ENCODE results near the gene DSTN.
A peak's percentile ranks its signal among the peaks of the same experiment; 100 is the strongest.

The DSTN gene

DNA sequence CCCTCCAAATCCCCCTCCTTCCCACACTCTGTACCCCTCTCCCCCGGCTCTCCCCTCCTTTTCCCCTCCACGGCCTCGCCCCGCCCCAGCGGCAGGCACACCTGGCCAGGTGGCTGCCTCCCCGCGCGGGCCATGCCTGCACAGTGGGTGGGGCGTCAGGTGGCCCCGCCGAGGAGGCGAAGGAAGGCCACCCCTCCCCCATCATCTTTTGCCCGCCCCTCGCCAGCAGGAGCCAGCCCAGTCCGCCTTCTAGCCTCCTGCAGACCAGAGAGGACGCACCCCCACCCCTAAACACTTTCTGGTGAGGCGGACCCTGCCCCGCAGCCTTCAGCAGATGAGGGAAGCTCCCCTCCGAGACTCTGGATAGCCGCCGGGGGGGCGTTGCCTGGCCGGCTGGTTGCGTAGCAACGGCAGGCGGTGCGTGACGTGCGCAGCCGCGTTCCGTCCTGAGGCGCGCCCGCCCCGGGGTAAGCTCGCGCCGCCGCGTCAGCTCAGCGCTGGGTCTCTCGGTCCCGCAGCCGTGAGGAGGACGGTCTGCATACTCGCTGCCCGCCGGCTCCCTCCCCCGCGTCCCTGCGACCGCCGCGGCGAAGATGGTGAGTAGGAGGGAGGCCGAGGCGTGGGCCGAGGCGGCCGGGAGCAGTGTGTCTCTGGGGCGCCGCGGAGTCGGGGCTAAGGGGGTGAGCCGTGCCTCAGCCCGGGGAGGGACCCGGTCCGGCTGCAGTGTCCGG is at the start of gene DSTN:
Gene DSTN, plus strand, starts transcription at position 460 of the 731 bp plus-strand sequence. Its CDS starts 134 bp downstream, at position 594.
- Histone ChIP-seq H3K4me1 (peaks cover 0 to 49% (median 27%) of the 10 kb centered on the region in 4 donors), H3K27ac (peak within 1 kb of the TSS; percentile 99 to 100), H3K27me3 (no peaks in the 10 kb centered on the region), H3K9me3 (no peaks in the 10 kb centered on the region), H3K36me3 (peaks cover 0 to 11% (median 7%) of the 10 kb centered on the region in 3 donors), H3K4me3 (peak within 1 kb of the TSS; percentile 85 to 93)
- DNase-seq, result peak; percentile 90 to 97
- TF ChIP-seq, protein P1, sequence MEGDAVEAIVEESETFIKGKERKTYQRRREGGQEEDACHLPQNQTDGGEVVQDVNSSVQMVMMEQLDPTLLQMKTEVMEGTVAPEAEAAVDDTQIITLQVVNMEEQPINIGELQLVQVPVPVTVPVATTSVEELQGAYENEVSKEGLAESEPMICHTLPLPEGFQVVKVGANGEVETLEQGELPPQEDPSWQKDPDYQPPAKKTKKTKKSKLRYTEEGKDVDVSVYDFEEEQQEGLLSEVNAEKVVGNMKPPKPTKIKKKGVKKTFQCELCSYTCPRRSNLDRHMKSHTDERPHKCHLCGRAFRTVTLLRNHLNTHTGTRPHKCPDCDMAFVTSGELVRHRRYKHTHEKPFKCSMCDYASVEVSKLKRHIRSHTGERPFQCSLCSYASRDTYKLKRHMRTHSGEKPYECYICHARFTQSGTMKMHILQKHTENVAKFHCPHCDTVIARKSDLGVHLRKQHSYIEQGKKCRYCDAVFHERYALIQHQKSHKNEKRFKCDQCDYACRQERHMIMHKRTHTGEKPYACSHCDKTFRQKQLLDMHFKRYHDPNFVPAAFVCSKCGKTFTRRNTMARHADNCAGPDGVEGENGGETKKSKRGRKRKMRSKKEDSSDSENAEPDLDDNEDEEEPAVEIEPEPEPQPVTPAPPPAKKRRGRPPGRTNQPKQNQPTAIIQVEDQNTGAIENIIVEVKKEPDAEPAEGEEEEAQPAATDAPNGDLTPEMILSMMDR (IDR thresholded peaks at IDR 0.05), result no peak
- intact Hi-C loops (cut with DNase I; ENCODE audit: low total_unique reads), result loop anchor here (2.0 kb wide), 1 partner anchor 27 kb away; no protein-coding TSS in a partner anchor

DNA sequence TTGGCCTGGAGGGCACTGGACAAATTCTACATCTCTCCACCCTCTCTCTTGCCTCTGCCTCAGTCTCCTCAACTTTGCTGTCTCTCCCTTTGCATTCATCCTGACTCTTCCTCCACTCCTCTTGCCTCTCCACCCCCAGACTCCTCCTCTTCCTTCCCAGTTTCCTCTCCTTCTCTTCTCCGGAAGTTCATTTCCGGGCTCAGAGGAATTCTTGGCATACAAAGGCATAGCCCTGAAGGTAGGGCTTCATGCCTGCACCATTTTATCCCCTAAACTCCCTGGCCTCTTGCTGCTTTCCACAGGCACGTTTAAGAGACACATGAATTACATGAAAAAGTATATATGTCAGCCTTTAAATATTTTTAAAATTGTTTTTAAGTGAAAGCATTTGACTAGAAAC is 49.3 kb upstream of the DSTN start:
- DNase-seq, result no peak
- H3K4me3 ChIP-seq, result no peak overlapping the region
- H3K36me3 ChIP-seq, result no peaks in the 10 kb centered on the region
- H3K27ac ChIP-seq, result no peak overlapping the region
- H3K9me3 ChIP-seq, result no peaks in the 10 kb centered on the region
- no peaks in the 10 kb centered on the region for H3K27me3 ChIP-seq
- no peaks in the 10 kb centered on the region for H3K4me1 ChIP-seq
- TF ChIP-seq, protein P1 (IDR thresholded peaks at IDR 0.05), result no peak
- intact Hi-C loops (cut with DNase I; ENCODE audit: low total_unique reads), result no loop called here

DNA sequence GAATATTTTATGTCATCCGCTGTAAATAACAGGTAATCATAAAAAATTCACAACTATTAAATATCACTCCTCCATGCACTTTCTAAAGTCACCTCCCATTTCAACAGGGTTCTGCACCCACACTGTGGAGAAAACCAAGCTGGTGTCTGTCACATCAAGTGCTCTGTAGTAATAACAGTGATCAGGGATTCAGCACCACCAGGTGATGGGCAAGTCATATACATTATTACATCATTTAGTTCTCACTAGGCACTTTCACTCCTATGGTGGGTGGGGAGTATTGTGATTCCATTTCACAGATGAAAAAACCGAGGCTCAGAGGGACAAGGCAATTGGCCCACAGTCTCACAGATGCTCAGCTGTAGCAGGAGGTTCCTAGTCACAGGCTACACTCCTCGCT is 47.3 kb upstream of the DSTN start:
- no peak for DNase-seq
- TF ChIP-seq, protein P1 (IDR thresholded peaks at IDR 0.05), result no peak
- H3K9me3 ChIP-seq, result no peaks in the 10 kb centered on the region
- intact Hi-C loops (cut with DNase I; ENCODE audit: low total_unique reads), result no loop called here
- no peak overlapping the region for H3K27ac ChIP-seq
- no peaks in the 10 kb centered on the region for H3K27me3 ChIP-seq
- no peak overlapping the region for H3K4me3 ChIP-seq
- H3K36me3 ChIP-seq, result no peaks in the 10 kb centered on the region
- H3K4me1 ChIP-seq, result no peaks in the 10 kb centered on the region

DNA sequence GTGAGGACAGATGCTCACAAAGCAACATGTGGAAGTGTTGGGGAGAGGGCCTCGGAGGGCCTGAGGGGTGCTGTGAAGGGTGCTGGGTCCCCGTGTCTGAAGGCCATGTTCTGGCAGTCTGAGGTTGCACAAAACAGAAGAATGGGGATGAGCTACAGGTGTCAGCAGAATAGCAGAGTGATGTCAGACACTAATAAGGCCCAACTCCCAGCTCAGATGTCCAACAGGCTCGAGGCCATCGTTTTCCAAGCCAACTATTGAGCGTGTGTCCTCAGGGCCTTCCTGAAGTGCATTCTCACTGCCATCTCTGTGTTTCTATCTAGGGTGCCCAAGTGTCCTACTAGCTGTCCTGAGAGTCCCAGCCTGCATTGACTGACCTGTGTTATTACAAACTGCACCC is 46.5 kb upstream of the DSTN start:
- Histone ChIP-seq H3K9me3 (no peaks in the 10 kb centered on the region), H3K27me3 (no peaks in the 10 kb centered on the region), H3K4me1 (no peaks in the 10 kb centered on the region), H3K27ac (no peak overlapping the region), H3K4me3 (no peak overlapping the region), H3K36me3 (no peaks in the 10 kb centered on the region)
- no peak for DNase-seq
- intact Hi-C loops (cut with DNase I; ENCODE audit: low total_unique reads), result no loop called here
- TF ChIP-seq, protein P1 (IDR thresholded peaks at IDR 0.05), result no peak

DNA sequence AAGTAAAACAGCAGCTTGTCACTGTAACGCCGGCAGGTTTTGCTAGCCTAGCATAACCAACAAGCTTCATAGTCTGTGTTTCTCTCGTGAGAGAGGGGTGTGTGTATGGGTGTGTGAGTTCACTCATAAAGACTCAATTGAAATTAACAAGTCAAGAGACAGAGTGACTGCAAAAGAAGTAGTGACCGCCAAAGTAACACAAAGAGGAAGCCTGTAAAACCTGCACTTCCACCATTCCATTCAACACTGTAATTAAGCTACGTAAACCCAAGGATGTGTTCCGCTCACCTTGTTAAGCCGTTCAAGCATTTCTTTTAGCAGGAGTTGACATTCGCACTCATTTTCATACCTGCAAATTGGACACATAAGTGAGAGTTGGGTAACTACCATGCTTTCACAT is 45.3 kb upstream of the DSTN start:
- H3K27ac ChIP-seq, result no peak overlapping the region
- H3K9me3 ChIP-seq, result no peaks in the 10 kb centered on the region
- no peaks in the 10 kb centered on the region for H3K27me3 ChIP-seq
- no peak overlapping the region for H3K4me3 ChIP-seq
- H3K4me1 ChIP-seq, result no peaks in the 10 kb centered on the region
- TF ChIP-seq, protein P1 (IDR thresholded peaks at IDR 0.05), result no peak
- intact Hi-C loops (cut with DNase I; ENCODE audit: low total_unique reads), result no loop called here
- DNase-seq, result no peak
- H3K36me3 ChIP-seq, result no peaks in the 10 kb centered on the region
